Smooth muscle cell (in vitro differentiated cells): Measurements from ENCODE around the gene CHST8. TPM values are rescaled to one million over a fixed set of nuclear protein-coding genes. Genes with fewer than 3 reads are reported as not detected.
"Not testable (repeated sequence)": the region's sequence is repeated elsewhere in the genome, so short reads cannot be mapped to it uniquely, and the experiment has no call there.

Experiments
- DNase-seq: peaks from one replicate; lab custom pipeline; 2025; ENCODE audit not compliant: unreplicated experiment; lab: John Stamatoyannopoulos, UW
- H2AFZ ChIP-seq: fragments of 200-600 bp; sonication (generic); 2 replicates; pipeline ENCODE4 v1.6.0; 2016; ENCODE audit warnings: antibody characterized with exemption, low read depth, mild to moderate bottlenecking
- H3F3A ChIP-seq: fragments of 200-600 bp; sonication (generic); 2 replicates; pipeline ENCODE4 v1.6.0; 2017; ENCODE audit warnings: antibody characterized with exemption, low read depth
- H3K27ac ChIP-seq: fragments of 200-600 bp; sonication (generic); 2 replicates; pipeline ENCODE4 v1.5.1; 2016; ENCODE audit warnings: low read depth, mild to moderate bottlenecking
- H3K27me3 ChIP-seq: fragments of 200-600 bp; sonication (generic); 2 replicates; pipeline ENCODE4 v1.6.1; 2016; ENCODE audit warnings: low read depth, mild to moderate bottlenecking
- H3K36me3 ChIP-seq: fragments of 200-600 bp; sonication (generic); 2 replicates; pipeline ENCODE4 v1.5.1; 2016; ENCODE audit warnings: low read depth
- H3K4me1 ChIP-seq: fragments of 200-600 bp; sonication (generic); 2 replicates; pipeline ENCODE4 v1.5.1; 2016; ENCODE audit warnings: low read depth
- H3K4me2 ChIP-seq: fragments of 200-600 bp; sonication (generic); 2 replicates; pipeline ENCODE4 v1.6.0; 2016; ENCODE audit warnings: mild to moderate bottlenecking
- H3K4me3 ChIP-seq: fragments of 200-600 bp; sonication (generic); 2 replicates; pipeline ENCODE4 v1.5.1; 2016; ENCODE audit warnings: mild to moderate bottlenecking
- H3K79me2 ChIP-seq: fragments of 200-600 bp; sonication (generic); 2 replicates; pipeline ENCODE4 v1.6.0; 2016; ENCODE audit warnings: low read depth, mild to moderate bottlenecking
- H3K9ac ChIP-seq: fragments of 200-600 bp; sonication (generic); 2 replicates; pipeline ENCODE4 v1.6.0; 2016; ENCODE audit warnings: low read depth
- H3K9me3 ChIP-seq: fragments of 200-600 bp; sonication (generic); replicated peaks from 2 replicates; pipeline ENCODE4 v1.5.1; 2016; ENCODE audit warnings: low read depth
- H4K20me1 ChIP-seq: fragments of 200-600 bp; sonication (generic); 2 replicates; pipeline ENCODE4 v1.6.0; 2016; ENCODE audit warnings: low read depth
- WGBS: methylation state at CpG from one replicate; pipeline ENCODE4 v1.1.7; 2016; ENCODE audit warnings: low lambda C conversion rate; 5-methylcytosine and 5-hydroxymethylcytosine counted together
- polyA plus RNA-seq: library from polyadenylated mRNA; unstranded; fragments of >200 nt; fragmentation: Nextera tagmentation; extraction: Ambion mirVana; gene quantifications from 2 replicates; pipeline ENCODE4 v1.2.1, GENCODE V29; 2016
- total RNA-seq: library from RNA; depleted of rRNA; stranded (reverse); fragments of >200 nt; gene quantifications from 2 replicates; pipeline ENCODE4 v1.2.3, GENCODE V29; 2014
- TF ChIP-seq, protein P1 (sequence below): fragments of 200-600 bp; sonication (generic); IDR thresholded peaks from 2 replicates; pipeline ENCODE4 v1.5.1; 2017; ENCODE audit warnings: borderline replicate concordance, mild to moderate bottlenecking, antibody characterized with exemption; ENCODE audit not compliant: insufficient read depth, poor library complexity, severe bottlenecking

Gene CHST8
- total and polyA plus RNA-seq, 2 experiments from 2014 or later = not detected

DNA sequence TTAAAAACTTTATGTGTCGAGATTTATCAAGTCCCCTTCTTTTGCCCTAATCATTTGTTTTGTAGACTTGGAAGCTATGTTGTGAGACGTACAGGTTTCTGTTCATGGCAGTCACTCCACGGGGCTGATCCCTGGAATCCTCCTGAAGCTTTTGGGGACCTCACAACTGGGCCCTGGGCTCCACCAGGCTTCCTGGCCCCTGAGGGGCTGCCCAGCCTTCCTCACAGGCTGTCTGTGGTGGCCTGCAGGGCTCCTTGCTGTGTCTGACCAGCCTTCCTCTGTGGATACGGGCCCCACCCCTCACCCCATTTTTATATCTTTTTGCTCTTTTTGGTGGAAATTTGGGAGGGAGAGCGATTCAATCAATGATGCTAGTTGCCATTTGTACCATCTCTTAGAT, 38.1 kb downstream of the CHST8 start:
- no peaks in the 10 kb centered on the region for H3K4me1 ChIP-seq
- WGBS = 89% methylated on average over 5 of the region's 5 CpGs
- TF ChIP-seq, protein P1, sequence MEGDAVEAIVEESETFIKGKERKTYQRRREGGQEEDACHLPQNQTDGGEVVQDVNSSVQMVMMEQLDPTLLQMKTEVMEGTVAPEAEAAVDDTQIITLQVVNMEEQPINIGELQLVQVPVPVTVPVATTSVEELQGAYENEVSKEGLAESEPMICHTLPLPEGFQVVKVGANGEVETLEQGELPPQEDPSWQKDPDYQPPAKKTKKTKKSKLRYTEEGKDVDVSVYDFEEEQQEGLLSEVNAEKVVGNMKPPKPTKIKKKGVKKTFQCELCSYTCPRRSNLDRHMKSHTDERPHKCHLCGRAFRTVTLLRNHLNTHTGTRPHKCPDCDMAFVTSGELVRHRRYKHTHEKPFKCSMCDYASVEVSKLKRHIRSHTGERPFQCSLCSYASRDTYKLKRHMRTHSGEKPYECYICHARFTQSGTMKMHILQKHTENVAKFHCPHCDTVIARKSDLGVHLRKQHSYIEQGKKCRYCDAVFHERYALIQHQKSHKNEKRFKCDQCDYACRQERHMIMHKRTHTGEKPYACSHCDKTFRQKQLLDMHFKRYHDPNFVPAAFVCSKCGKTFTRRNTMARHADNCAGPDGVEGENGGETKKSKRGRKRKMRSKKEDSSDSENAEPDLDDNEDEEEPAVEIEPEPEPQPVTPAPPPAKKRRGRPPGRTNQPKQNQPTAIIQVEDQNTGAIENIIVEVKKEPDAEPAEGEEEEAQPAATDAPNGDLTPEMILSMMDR = no peak

DNA sequence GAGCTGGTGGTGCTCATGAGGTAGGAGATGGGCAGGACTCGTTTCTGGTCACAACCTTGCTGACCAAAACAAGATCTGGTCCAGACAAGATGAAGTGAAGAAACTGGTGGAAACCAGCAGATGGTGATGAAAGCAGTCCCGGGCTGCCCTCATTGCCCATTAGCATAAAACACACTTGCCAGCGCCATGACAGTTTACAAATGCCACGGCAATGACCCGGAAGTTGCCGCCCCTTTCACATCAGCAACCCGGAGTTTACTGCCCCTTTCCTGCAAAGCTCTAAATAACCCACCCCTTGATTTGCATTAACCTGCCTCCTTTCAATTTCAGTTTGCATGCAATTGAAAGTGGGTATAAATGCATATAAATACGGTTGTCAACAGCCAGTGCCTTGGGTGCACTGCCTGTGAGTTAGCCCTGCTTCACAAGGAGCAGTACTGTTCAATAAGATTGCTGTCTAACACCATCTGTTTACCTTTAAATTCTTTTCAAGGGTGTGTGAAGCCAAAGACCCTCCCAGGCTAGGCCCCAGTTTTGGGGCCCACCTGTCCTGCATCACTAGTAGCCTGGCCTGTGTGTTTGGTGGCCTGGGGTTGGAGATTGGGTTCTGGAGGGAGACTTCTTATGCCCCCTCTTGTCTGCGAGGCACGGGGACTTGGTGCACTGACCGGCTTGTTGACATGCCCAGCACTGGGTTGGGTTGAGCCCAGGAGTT, 38.8 kb downstream of the CHST8 start:
- no peak overlapping the region for H3K27ac ChIP-seq
- no peaks in the 10 kb centered on the region for H3K79me2 ChIP-seq
- TF ChIP-seq, protein P1 = no peak
- 84% methylated on average over 11 of the region's 11 CpGs for WGBS
- no peaks in the 10 kb centered on the region for H3K4me1 ChIP-seq
- H3K27me3 ChIP-seq = no peaks in the 10 kb centered on the region
- no peak for DNase-seq
- no peak overlapping the region for H2AFZ ChIP-seq
- no peaks in the 10 kb centered on the region for H3K36me3 ChIP-seq
- H4K20me1 ChIP-seq = no peaks in the 10 kb centered on the region
- no peaks in the 10 kb centered on the region for H3K9me3 ChIP-seq
- no peak overlapping the region for H3K4me3 ChIP-seq
- no peak overlapping the region for H3K4me2 ChIP-seq
- no peak overlapping the region for H3K9ac ChIP-seq
- no peaks in the 10 kb centered on the region for H3F3A ChIP-seq

More for the DNA sequence above, 38.1 kb downstream of the CHST8 start:
- Histone ChIP-seq H3K27me3 (no peaks in the 10 kb centered on the region), H3K36me3 (no peaks in the 10 kb centered on the region), H3F3A (no peaks in the 10 kb centered on the region), H3K9me3 (no peaks in the 10 kb centered on the region), H3K4me2 (no peak overlapping the region), H4K20me1 (no peaks in the 10 kb centered on the region), H3K9ac (no peak overlapping the region), H3K79me2 (no peaks in the 10 kb centered on the region), H3K4me3 (no peak overlapping the region), H3K27ac (no peak overlapping the region), H2AFZ (no peak overlapping the region)
- DNase-seq = no peak

DNA sequence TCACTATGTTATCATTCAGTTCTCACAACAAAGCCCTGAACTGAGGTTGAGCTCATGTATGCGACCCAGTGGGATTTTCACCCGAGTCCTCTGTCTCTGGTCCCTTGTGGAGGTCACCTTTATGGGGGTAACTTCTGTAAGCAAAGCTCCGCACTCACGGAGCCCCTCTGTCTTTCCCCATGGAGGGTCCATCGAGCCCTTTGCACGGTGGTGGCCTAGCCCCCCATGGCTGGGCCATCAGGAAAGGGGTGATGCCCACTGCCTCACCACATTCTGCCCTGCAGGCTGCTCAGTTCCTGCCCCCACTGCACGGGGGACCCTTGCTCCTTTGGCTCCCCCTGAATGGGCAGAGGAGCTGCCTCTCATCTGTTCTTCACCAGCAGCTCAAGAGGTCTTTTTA, 39.6 kb downstream of the CHST8 start:
- H2AFZ ChIP-seq = no peak overlapping the region
- H3K9ac ChIP-seq = no peak overlapping the region
- TF ChIP-seq, protein P1 = no peak
- H3K36me3 ChIP-seq = no peaks in the 10 kb centered on the region
- no peaks in the 10 kb centered on the region for H3F3A ChIP-seq
- H3K4me2 ChIP-seq = no peak overlapping the region
- no peaks in the 10 kb centered on the region for H3K79me2 ChIP-seq
- no peaks in the 10 kb centered on the region for H4K20me1 ChIP-seq
- H3K27ac ChIP-seq = no peak overlapping the region
- H3K27me3 ChIP-seq = no peaks in the 10 kb centered on the region
- no peaks in the 10 kb centered on the region for H3K9me3 ChIP-seq
- H3K4me1 ChIP-seq = no peaks in the 10 kb centered on the region
- DNase-seq = no peak
- 93% methylated on average over 7 of the region's 7 CpGs for WGBS
- H3K4me3 ChIP-seq = no peak overlapping the region

DNA sequence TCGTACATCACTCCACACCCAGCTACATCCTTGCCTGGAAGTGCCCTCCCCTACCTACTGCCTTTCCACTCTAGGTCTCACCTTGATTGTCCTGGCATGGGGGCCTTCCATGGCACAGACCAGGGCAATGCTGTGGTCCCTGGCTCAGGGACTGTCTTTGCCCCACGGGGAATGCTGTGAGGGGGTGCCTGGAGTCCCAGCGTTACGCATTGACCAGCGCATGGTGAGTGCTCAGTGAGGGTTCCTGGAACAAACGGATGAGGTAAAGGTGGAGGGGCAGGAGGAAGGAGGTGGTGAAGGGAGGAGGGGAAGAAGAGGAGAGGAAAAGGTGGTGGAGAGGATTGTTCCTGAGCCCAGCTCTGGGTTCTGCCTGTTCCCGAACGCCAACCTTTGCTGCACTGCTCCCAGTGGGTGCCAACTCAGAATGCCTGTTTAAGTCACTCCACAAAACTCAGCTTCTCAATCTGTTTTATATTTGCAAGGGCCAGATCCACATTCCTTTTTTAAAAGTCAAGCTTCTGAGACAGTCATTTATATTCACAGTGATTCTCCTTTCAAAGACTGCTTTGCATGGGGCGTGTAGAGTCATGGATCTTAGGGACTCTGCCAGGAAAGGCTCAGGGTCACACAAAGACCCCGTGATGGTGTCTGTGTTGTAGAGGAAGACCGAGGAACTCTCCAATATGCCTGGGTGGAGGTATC, 40.8 kb downstream of the CHST8 start:
- Histone ChIP-seq H3K9me3 (no peaks in the 10 kb centered on the region), H3K36me3 (no peaks in the 10 kb centered on the region), H3K27ac (no peak overlapping the region), H3K4me2 (no peak overlapping the region), H4K20me1 (no peaks in the 10 kb centered on the region), H3F3A (no peaks in the 10 kb centered on the region), H3K4me1 (no peaks in the 10 kb centered on the region), H3K79me2 (no peaks in the 10 kb centered on the region), H3K27me3 (no peaks in the 10 kb centered on the region), H3K4me3 (no peak overlapping the region), H3K9ac (no peak overlapping the region), H2AFZ (no peak overlapping the region)
- TF ChIP-seq, protein P1 = no peak
- DNase-seq = no peak
- WGBS = 85% methylated on average over 11 of the region's 11 CpGs

DNA sequence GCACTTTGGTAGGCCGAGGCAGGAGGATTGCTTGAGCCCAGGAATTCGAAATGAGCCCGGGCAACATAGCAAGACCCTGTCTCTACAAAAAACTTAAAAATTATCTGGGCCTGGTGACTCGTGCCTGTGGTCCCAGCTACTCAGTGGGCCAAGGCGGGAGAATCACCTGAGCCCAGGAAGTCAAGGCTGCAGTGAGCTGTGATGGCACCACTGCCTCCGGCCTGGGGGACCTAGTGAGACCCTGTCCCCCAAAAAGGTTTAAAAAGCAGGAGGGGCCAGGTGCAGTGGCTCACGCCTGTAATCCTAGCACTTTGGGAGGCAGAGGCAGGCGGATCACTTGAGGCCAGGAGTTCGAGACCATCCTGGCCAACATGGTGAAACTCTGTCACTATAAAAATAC, 41.6 kb downstream of the CHST8 start:
- not testable (repeated sequence) for H4K20me1 ChIP-seq, H3K9ac ChIP-seq, H3F3A ChIP-seq, H3K4me1 ChIP-seq, H3K27me3 ChIP-seq, H3K79me2 ChIP-seq, H3K27ac ChIP-seq, DNase-seq, H3K9me3 ChIP-seq, H3K36me3 ChIP-seq, H3K4me3 ChIP-seq, H3K4me2 ChIP-seq, H2AFZ ChIP-seq
- 80% methylated on average over 9 of the region's 9 CpGs for WGBS
